ENCODE data around the gene SELENOW.
"Not testable (repeated sequence)": the region's sequence is repeated elsewhere in the genome, so short reads cannot be mapped to it uniquely, and the experiment has no call there.

SELENOW gene

DNA sequence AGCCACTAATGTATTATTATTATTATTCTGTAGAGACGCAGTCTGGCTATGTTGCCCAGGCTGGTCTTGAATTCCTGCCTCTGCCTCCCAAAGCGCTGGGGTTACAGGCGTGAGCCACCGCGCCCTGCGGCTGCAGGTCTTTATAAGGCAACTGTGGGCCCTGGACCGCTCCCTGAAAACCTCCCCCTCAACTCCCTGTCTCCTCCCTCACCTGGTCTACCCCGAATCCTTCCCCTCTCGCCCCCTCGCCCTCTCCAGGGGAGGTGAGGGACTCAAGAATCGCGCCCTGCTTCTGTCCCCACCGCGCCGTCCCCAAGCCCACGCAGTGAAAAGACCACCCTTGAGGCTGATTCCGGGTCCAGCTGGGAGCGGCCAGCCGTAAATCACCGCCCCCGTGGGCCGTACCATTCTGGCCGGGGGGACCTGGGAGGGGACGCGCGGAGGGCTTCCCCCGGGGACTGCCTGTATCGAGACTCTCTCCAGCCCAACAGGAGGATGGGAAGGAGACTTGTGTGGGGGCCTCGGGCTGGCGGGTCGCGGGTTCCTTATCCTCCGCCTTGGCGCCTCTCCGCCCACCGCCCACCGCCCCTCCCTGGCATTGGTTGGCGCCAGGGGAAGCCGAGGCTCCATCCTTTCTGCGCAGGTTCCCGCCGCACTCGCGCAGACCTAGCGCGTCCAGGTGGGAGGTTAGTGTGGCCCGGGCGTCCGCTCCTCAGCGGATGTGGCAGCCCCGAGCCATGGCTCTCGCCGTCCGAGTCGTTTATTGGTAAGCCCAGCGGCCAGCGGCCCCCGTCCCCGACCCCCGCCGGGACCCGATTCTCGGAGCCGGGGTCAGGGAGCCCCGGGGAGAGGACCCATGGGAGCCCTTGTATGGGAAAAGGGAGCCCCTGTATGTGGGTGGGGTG lies at the start of gene SELENOW:
SELENOW (plus strand) TSS at position 655 of the 905 bp plus-strand sequence; CDS start at position 738, 83 bp downstream.
- DNase-seq = peak; percentile 49 to 79 (median 61)

- no peak for DNase-seq
Observed at GRCh38 chr19:47729468-47729798, 49.1 kb upstream of the SELENOW start.

- DNase-seq = no peak
Observed at GRCh38 chr19:47729799-47730520, 48.5 kb upstream of the SELENOW start.

- no peak for DNase-seq
Observed at GRCh38 chr19:47730521-47730889, 48.0 kb upstream of the SELENOW start.

GRCh38 chr19:47730910-47731309 lies 47.6 kb upstream of the SELENOW start:
- DNase-seq = no peak

- DNase-seq = no peak
Observed at GRCh38 chr19:47735131-47735530, 43.4 kb upstream of the SELENOW start.

- DNase-seq = no peak
Observed at GRCh38 chr19:47740866-47741519, 37.5 kb upstream of the SELENOW start.

GRCh38 chr19:47741544-47742140 lies 36.9 kb upstream of the SELENOW start:
- DNase-seq = no peak

- DNase-seq = no peak
Observed at GRCh38 chr19:47742634-47743033, 35.9 kb upstream of the SELENOW start.

DNA sequence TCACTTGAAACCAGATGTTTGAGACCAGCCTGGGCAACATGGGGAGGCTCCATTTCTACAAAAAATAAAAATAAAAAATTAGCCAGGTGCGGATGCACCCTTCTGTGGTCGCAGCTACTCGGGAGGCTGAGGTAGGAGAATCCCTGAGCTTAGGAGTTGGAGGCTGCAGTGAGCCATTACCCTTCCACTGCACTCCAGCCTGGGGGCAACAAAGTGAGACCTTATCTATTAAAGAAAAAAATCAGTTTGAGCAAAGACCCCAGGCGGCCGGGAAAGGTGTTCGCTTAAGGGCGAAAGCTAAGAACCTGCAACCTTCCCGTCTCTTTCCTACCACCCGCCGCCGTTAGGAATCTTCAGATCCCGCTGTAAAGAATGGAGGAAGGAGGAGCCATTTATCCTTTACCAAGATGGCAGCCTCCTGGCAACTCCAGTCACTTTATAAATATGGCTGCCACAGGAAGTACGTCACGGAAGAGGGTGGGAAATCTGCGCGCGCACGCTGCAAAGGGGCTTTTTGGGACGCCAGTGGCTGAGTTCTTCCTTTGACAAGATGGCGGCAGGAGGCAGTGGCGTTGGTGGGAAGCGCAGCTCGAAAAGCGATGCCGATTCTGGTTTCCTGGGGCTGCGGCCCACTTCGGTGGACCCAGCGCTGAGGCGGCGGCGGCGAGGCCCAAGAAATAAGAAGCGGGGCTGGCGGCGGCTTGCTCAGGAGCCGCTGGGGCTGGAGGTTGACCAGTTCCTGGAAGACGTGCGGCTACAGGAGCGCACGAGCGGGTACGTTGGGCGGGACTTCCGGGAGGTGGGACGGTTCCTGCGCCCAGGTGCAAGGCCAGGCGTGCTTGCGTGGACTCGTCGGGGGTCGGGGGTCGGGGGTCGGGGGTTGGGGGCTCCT lies 33.2 kb upstream of the SELENOW start, which contains the start of gene NOP53:
NOP53 (plus strand) TSS at position 537 of the 892 bp plus-strand sequence; CDS start at position 551, 14 bp downstream.
- peak; percentile 93 to 97 (median 94) for DNase-seq

- not testable (repeated sequence) for DNase-seq
Observed at GRCh38 chr19:47746129-47746528, 32.4 kb upstream of the SELENOW start.

GRCh38 chr19:47749326-47749725 lies 29.2 kb upstream of the SELENOW start:
- no peak for DNase-seq

DNA sequence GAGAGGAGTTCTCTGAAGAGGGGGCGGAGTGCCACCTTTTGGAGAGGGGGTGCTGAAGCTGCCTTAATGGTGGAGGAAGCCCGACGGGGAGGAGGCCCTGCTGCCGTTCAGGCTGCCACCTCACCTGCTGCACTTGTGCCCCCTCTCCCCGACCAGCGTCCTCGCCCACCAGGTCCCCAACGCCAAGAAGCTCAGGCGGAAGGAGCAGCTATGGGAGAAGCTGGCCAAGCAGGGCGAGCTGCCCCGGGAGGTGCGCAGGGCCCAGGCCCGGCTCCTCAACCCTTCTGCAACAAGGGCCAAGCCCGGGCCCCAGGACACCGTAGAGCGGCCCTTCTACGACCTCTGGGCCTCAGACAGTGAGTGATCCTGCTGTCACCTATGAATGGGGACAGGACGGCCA lies 27.8 kb upstream of the SELENOW start:
- no peak for DNase-seq

- no peak for DNase-seq
Observed at GRCh38 chr19:47752440-47753211, 25.9 kb upstream of the SELENOW start.

DNA sequence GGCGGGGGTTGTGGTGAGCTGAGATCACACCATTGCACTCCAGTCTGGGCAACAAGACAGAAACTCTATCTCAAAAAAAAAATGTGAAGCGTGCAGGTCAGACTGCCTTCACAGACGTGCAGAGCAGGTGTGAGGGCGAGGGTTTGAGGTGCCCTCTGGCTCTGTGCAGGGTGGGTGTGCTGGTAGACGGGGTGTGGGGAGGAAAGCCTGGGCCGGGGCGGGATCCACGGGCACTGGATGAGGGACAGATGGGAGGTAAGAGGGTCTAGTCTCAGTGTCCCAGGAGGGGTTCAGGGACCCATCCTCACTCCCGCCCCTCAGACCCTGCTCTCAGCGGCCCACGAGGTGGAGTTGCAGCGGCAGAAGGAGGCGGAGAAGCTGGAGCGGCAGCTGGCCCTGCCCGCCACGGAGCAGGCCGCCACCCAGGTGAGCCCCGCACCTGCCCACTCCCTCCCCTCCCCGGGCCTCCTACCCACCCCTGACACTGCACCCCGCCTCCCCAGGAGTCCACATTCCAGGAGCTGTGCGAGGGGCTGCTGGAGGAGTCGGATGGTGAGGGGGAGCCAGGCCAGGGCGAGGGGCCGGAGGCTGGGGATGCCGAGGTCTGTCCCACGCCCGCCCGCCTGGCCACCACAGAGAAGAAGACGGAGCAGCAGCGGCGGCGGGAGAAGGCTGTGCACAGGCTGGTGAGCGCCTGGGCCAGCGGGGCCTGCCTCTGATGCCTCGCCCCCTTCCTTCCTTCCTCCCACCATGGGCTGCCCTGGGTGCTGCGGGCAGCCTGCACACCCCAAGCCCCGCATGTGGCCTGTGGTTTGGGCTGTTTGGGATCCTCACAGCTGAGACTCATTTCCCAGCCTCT lies 24.1 kb upstream of the SELENOW start:
- no peak for DNase-seq

DNA sequence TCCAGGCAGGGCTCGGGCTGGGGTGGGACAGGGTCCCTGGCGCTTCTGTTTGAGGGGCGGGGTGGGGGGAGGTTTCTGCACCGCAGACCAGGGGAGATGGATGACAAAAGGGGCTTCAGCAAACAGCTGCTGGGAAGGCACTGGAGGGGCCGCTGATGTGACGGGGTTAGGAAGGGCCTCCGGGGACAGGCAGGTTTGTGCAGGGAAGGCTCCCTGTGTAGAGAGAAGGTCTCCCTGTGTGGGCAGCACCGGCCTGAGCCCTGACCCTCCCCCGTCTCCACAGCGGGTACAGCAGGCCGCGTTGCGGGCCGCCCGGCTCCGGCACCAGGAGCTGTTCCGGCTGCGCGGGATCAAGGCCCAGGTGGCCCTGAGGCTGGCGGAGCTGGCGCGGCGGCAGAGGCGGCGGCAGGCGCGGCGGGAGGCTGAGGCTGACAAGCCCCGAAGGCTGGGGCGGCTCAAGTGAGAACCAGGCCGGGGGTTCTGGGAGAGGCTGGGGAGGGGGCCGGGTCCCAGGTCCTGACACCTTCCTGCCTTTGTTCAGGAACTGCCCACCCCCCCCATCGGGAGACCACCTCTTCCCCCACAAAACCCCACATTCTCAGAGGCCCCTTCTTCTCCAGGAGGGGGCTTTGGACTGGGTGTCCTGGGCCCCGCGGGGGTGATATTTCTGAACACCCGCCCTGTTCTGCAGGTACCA lies 23.3 kb upstream of the SELENOW start:
- DNase-seq = no peak

DNA sequence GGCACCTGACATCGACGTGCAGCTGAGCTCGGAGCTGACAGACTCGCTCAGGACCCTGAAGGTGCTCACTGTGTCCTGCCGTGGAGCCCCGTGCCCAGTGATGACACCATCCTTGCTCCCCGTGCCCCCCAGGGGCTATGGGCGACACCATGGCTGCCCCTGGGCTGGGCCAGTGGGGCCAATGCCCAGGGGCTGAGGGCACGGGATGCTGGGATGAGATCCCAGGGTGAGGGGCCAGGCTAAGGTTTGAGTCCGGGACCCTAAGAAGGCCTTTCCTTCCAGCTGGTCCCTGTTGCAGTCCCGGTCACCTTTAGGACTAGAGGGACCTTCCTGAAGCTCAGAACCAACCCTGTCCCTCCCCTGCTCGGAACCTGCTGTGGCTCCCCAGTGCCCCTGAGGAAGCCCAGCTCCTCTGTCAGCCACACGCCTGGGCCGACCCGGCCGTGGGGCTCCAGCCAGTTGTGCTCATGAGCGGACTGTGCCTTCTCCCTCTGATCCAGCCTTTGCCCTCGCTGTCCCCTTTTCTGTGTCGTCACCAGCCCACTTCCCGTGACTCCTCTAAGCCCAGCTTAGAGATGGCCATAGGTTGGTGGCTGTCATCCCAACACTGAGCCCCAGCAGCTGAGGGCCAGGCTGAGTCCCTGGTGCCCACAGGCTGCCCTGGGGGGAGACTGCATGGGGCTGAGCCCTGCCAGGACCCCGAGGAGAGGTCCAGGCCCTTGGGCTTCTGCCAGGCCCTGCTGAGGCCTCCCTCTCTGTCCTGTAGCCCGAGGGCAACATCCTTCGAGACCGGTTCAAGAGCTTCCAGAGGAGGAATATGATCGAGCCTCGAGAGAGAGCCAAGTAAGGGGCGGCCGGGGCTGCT lies 22.5 kb upstream of the SELENOW start:
- DNase-seq = no peak

DNA sequence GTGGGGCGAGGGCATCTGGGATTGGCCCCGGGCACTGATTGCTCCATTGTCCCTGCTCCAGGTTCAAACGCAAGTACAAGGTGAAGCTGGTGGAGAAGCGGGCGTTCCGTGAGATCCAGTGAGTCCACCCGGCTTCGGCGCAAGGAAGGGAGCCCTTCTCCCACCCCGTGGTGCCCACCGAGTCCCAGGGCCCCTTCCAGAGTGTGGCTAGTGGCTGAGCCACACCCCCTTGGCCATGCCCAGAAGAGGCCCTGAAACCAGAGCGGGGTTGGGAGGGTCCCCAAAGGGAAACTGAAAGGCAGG lies 21.9 kb upstream of the SELENOW start:
- no peak for DNase-seq
